ENCODE data around the gene KRT16. TPM values are rescaled to one million over a fixed set of nuclear protein-coding genes. Genes with fewer than 3 reads are reported as not detected.
"Not testable (repeated sequence)": the region's sequence is repeated elsewhere in the genome, so short reads cannot be mapped to it uniquely, and the experiment has no call there.

The KRT16 gene
- total RNA-seq, 2 experiments from 2014 or later = not detected

GRCh38 chr17:41578971-41579370, 33.6 kb downstream of the KRT16 start:
- peaks cover 64% of the 10 kb centered on the region for H3K27me3 Mint-ChIP-seq
- intact Hi-C loops (cut with DNase I, micrococcal nuclease) = no loop called here
- H3K4me1 ChIP-seq (ENCODE audit: insufficient read depth, low read length) = no peaks in the 10 kb centered on the region
- H3K4me1 Mint-ChIP-seq (ENCODE audit: low read depth) = no peaks in the 10 kb centered on the region
- H3K27ac Mint-ChIP-seq = no peak overlapping the region
- CTCF ChIA-PET = interaction anchor here (1.0 kb wide), 1 partner anchor 70 kb away, joined by 3 read pairs; no protein-coding TSS in a partner anchor
- DNase-seq (no peak), ATAC-seq (ENCODE audit: poor library complexity) (no peak)
- no peaks in the 10 kb centered on the region for H3K36me3 ChIP-seq (ENCODE audit: insufficient read depth, low read length)
- H3K4me3 ChIP-seq (ENCODE audit: low read length) = no peak overlapping the region
- POLR2A ChIA-PET = no interaction called here
- H3K27me3 ChIP-seq (ENCODE audit: control insufficient read depth in 1 of 2, insufficient read depth in 2 of 2, low read length in 2 of 2) = peaks cover 7 to 22% of the 10 kb centered on the region in 2 experiments
- peaks cover 0 to 3% of the 10 kb centered on the region in 2 experiments for H3K9me3 ChIP-seq (ENCODE audit: control insufficient read depth in 1 of 2, insufficient read depth in 1 of 2, low read length in 2 of 2)
- TF ChIP-seq CTCF (IDR thresholded peaks at IDR 0.05) = no peak
- H3K36me3 Mint-ChIP-seq (ENCODE audit: low read depth) = no peaks in the 10 kb centered on the region
- H3K9me3 Mint-ChIP-seq = no peaks in the 10 kb centered on the region
- H3K4me3 Mint-ChIP-seq = no peak overlapping the region
- H3K27ac ChIP-seq (ENCODE audit: low read depth in 1 of 2, low read length in 2 of 2) = no peak overlapping the region

GRCh38 chr17:41578538-41578937, 34.0 kb downstream of the KRT16 start:
- no peak overlapping the region for H3K4me3 ChIP-seq (ENCODE audit: low read length)
- no peaks in the 10 kb centered on the region for H3K4me1 ChIP-seq (ENCODE audit: insufficient read depth, low read length)
- CTCF ChIA-PET = no interaction called here
- no peak overlapping the region for H3K27ac Mint-ChIP-seq
- intact Hi-C loops (cut with DNase I, micrococcal nuclease) = no loop called here
- H3K27me3 ChIP-seq (ENCODE audit: control insufficient read depth in 1 of 2, insufficient read depth in 2 of 2, low read length in 2 of 2) = peaks cover 7 to 22% of the 10 kb centered on the region in 2 experiments
- H3K4me3 Mint-ChIP-seq = no peak overlapping the region
- no peak for ATAC-seq (ENCODE audit: poor library complexity)
- peaks cover 0 to 3% of the 10 kb centered on the region in 2 experiments for H3K9me3 ChIP-seq (ENCODE audit: control insufficient read depth in 1 of 2, insufficient read depth in 1 of 2, low read length in 2 of 2)
- H3K4me1 Mint-ChIP-seq (ENCODE audit: low read depth) = no peaks in the 10 kb centered on the region
- H3K27ac ChIP-seq (ENCODE audit: low read depth in 1 of 2, low read length in 2 of 2) = no peak overlapping the region
- H3K36me3 Mint-ChIP-seq (ENCODE audit: low read depth) = no peaks in the 10 kb centered on the region
- POLR2A ChIA-PET = no interaction called here
- peaks cover 62% of the 10 kb centered on the region for H3K27me3 Mint-ChIP-seq
- no peak for DNase-seq
- H3K36me3 ChIP-seq (ENCODE audit: insufficient read depth, low read length) = no peaks in the 10 kb centered on the region
- no peak for TF ChIP-seq CTCF (IDR thresholded peaks at IDR 0.05)
- no peaks in the 10 kb centered on the region for H3K9me3 Mint-ChIP-seq

DNA sequence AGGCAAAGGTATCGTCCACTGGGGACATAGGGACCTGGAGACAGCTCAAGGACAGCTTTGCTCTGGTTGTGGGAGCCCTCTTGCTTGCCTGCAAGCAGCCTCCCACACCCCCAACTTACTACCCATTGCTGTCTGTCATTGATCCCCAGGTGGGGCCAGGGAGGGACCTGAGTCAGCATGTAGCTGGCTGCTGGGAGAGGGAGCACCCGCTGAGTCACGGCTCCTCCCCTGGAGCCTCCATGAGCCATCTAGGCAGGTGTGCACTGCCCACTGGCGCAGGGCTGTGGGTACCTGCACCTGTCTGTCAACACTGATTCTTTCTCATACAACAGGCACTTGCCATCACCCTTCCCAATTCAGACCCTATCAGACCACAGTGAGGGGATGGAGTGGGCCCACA, 35.8 kb downstream of the KRT16 start:
- POLR2A ChIA-PET; H3K27ac Mint-ChIP-seq; H3K36me3 Mint-ChIP-seq (ENCODE audit: low read depth); H3K4me1 Mint-ChIP-seq (ENCODE audit: low read depth); DNase-seq; intact Hi-C loops (cut with DNase I, micrococcal nuclease); ATAC-seq (ENCODE audit: poor library complexity); CTCF ChIA-PET; H3K27ac ChIP-seq (ENCODE audit: low read depth in 1 of 2, low read length in 2 of 2); H3K4me3 Mint-ChIP-seq; H3K4me3 ChIP-seq (ENCODE audit: low read length); H3K36me3 ChIP-seq (ENCODE audit: insufficient read depth, low read length); H3K9me3 ChIP-seq (ENCODE audit: control insufficient read depth in 1 of 2, insufficient read depth in 1 of 2, low read length in 2 of 2); H3K9me3 Mint-ChIP-seq; H3K4me1 ChIP-seq (ENCODE audit: insufficient read depth, low read length): not testable (repeated sequence)
- H3K27me3 ChIP-seq (ENCODE audit: control insufficient read depth in 1 of 2, insufficient read depth in 2 of 2, low read length in 2 of 2) = peaks cover 10 to 27% of the 10 kb centered on the region in 2 experiments
- peaks cover 69% of the 10 kb centered on the region for H3K27me3 Mint-ChIP-seq

- H3K27ac Mint-ChIP-seq = no peak overlapping the region
- intact Hi-C loops (cut with DNase I, micrococcal nuclease) = no loop called here
- DNase-seq (no peak), ATAC-seq (ENCODE audit: poor library complexity) (no peak)
- H3K27ac ChIP-seq (ENCODE audit: low read depth in 1 of 2, low read length in 2 of 2) = no peak overlapping the region
- no peak overlapping the region for H3K4me3 ChIP-seq (ENCODE audit: low read length)
- H3K9me3 Mint-ChIP-seq = no peaks in the 10 kb centered on the region
- no peak for TF ChIP-seq CTCF (IDR thresholded peaks at IDR 0.05)
- H3K36me3 ChIP-seq (ENCODE audit: insufficient read depth, low read length) = no peaks in the 10 kb centered on the region
- H3K27me3 Mint-ChIP-seq = peaks cover 69% of the 10 kb centered on the region
- H3K9me3 ChIP-seq (ENCODE audit: control insufficient read depth in 1 of 2, insufficient read depth in 1 of 2, low read length in 2 of 2) = peaks cover 0 to 3% of the 10 kb centered on the region in 2 experiments
- no peaks in the 10 kb centered on the region for H3K4me1 ChIP-seq (ENCODE audit: insufficient read depth, low read length)
- H3K36me3 Mint-ChIP-seq (ENCODE audit: low read depth) = no peaks in the 10 kb centered on the region
- peaks cover 14 to 22% of the 10 kb centered on the region in 2 experiments for H3K27me3 ChIP-seq (ENCODE audit: control insufficient read depth in 1 of 2, insufficient read depth in 2 of 2, low read length in 2 of 2)
- CTCF ChIA-PET = no interaction called here
- H3K4me3 Mint-ChIP-seq = no peak overlapping the region
- no peaks in the 10 kb centered on the region for H3K4me1 Mint-ChIP-seq (ENCODE audit: low read depth)
- POLR2A ChIA-PET = no interaction called here
These were observed 37.2 kb downstream of the KRT16 start for GRCh38 chr17:41575336-41575735.

Data from CD4-positive, alpha-beta T cell (primary cell).